GM23248 (cell line): ENCODE results near the gene LDLRAD4. TPM values are rescaled to one million over a fixed set of nuclear protein-coding genes. Genes with fewer than 3 reads are reported as not detected.

Experiments used
- DNase-seq: peaks from one replicate; pipeline ENCODE4 v3.0.0-alpha.2; 2015
- H2AFZ ChIP-seq: fragments of 200-600 bp; sonication (generic); 2 replicates; pipeline ENCODE4 v1.6.1; 2016; ENCODE audit warnings: antibody characterized with exemption
- H3F3A ChIP-seq: fragments of 200-600 bp; sonication (generic); 2 replicates; pipeline ENCODE4 v1.6.1; 2016; ENCODE audit warnings: mild to moderate bottlenecking, antibody characterized with exemption, mixed run types; ENCODE audit not compliant: insufficient read depth
- H3K27ac ChIP-seq: fragments of 200-600 bp; sonication (generic); 2 replicates; pipeline ENCODE4 v1.5.1; 2016; ENCODE audit warnings: mild to moderate bottlenecking
- H3K27me3 ChIP-seq: fragments of 200-600 bp; sonication (generic); replicated peaks from 2 replicates; pipeline ENCODE4 v1.6.1; 2016; ENCODE audit warnings: mild to moderate bottlenecking; ENCODE audit not compliant: insufficient read depth
- H3K36me3 ChIP-seq: fragments of 200-600 bp; sonication (generic); 2 replicates; pipeline ENCODE4 v1.6.1; 2016; ENCODE audit warnings: low read depth, mild to moderate bottlenecking
- H3K4me1 ChIP-seq: fragments of 200-600 bp; sonication (generic); 2 replicates; pipeline ENCODE4 v1.6.1; 2016; ENCODE audit warnings: mild to moderate bottlenecking; ENCODE audit not compliant: insufficient read depth
- H3K4me2 ChIP-seq: fragments of 200-600 bp; sonication (generic); one replicate; pipeline ENCODE4 v1.6.1; 2016; ENCODE audit warnings: mild to moderate bottlenecking; ENCODE audit not compliant: unreplicated experiment
- H3K4me3 ChIP-seq: fragments of 200-600 bp; sonication (generic); 2 replicates; pipeline ENCODE4 v1.5.1; 2016; ENCODE audit warnings: mild to moderate bottlenecking
- H3K79me2 ChIP-seq: fragments of 200-600 bp; sonication (generic); 2 replicates; pipeline ENCODE4 v1.6.1; 2016; ENCODE audit warnings: mild to moderate bottlenecking; ENCODE audit not compliant: insufficient read depth
- H3K9ac ChIP-seq: fragments of 200-600 bp; sonication (generic); 2 replicates; pipeline ENCODE4 v1.6.1; 2016; ENCODE audit warnings: mild to moderate bottlenecking
- H3K9me2 ChIP-seq: fragments of 200-600 bp; sonication (generic); 2 replicates; pipeline ENCODE4 v1.6.1; 2016; ENCODE audit warnings: mixed run types, mild to moderate bottlenecking, moderate library complexity; ENCODE audit not compliant: insufficient read depth
- H3K9me3 ChIP-seq: fragments of 200-600 bp; sonication (generic); one replicate; pipeline ENCODE4 v1.6.1; 2017; ENCODE audit warnings: low read depth
- H4K20me1 ChIP-seq: fragments of 200-600 bp; sonication (generic); 2 replicates; pipeline ENCODE4 v1.6.0; 2016; ENCODE audit not compliant: insufficient read depth
- EZH2 ChIP-seq: fragments of 200-600 bp; sonication (generic); IDR thresholded peaks from 2 replicates; pipeline ENCODE4 v1.6.1; 2018; ENCODE audit warnings: antibody characterized with exemption, mild to moderate bottlenecking; ENCODE audit not compliant: insufficient read depth, poor library complexity, severe bottlenecking
- EZH2phosphoT487 ChIP-seq: fragments of 200-600 bp; sonication (generic); IDR thresholded peaks from 2 replicates; pipeline ENCODE4 v1.6.1; 2018; ENCODE audit warnings: antibody characterized with exemption, moderate library complexity, mild to moderate bottlenecking, low read depth; ENCODE audit not compliant: insufficient read depth
- WGBS, 2 experiments: methylation state at CpG; one replicate each; pipeline ENCODE4 v1.1.6; 2015 to 2017; ENCODE audit warnings: low lambda C conversion rate in 2 of 2, low coverage in 1 of 2; ENCODE audit errors: missing lambda C conversion rate in 2 of 2; 5-methylcytosine and 5-hydroxymethylcytosine counted together
- in situ Hi-C: fragments of 300-500 bp; cut with MboI; formaldehyde crosslinking; loops from 2 replicates; pipeline ENCODE4 v1.15.0; 2020
- polyA plus RNA-seq: library from polyadenylated mRNA; unstranded; fragments of >200 nt; fragmentation: Nextera tagmentation; extraction: Ambion mirVana; gene quantifications from 2 replicates; pipeline ENCODE4 v1.2.1, GENCODE V29; 2016
- total RNA-seq: library from RNA; depleted of rRNA; stranded (reverse); fragments of >200 nt; shearing (Covaris generic); gene quantifications from 2 replicates; pipeline ENCODE4 v1.2.3, GENCODE V29; 2014

Gene LDLRAD4
- total and polyA plus RNA-seq, 2 experiments from 2014 or later, result not detected

DNA sequence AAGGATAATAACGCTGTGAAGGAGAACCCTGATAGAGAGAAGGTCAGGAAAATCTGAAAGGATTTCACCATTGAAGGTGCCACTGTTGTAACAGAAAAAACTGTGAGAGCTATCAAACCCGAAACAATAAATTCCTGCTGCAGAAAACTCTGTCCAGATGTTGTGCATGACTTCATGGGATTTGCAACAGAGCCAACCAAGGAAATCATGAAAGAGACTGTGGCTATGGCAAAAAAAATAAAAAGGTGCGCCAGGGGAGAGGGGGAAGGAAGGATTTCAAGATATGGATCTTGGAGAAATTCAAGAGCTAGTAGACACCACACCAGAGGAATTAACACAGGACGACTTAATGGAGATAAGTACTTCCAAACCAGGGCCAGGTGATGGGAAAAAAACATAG, 88.0 kb downstream of the LDLRAD4 start:
- 6 to 11% methylated on average over 4 of the region's 4 CpGs for WGBS, 2 experiments
- no peaks in the 10 kb centered on the region for H3K9me2 ChIP-seq
- no peak for DNase-seq
- no peaks in the 10 kb centered on the region for H3K79me2 ChIP-seq
- H3K9ac ChIP-seq, result no peak overlapping the region
- no peaks in the 10 kb centered on the region for H3K9me3 ChIP-seq
- in situ Hi-C loops, result no loop called here
- H3K27ac ChIP-seq, result no peak overlapping the region
- H3K4me3 ChIP-seq, result no peak overlapping the region
- no peaks in the 10 kb centered on the region for H3K4me1 ChIP-seq
- H4K20me1 ChIP-seq, result no peaks in the 10 kb centered on the region
- no peaks in the 10 kb centered on the region for H3F3A ChIP-seq
- no peaks in the 10 kb centered on the region; the same call in 1 of the 2 replicates for H3K27me3 ChIP-seq
- H2AFZ ChIP-seq, result no peak overlapping the region
- H3K4me2 ChIP-seq, result no peak overlapping the region
- no peak for TF ChIP-seq EZH2
- no peak for TF ChIP-seq EZH2phosphoT487
- no peaks in the 10 kb centered on the region for H3K36me3 ChIP-seq

DNA sequence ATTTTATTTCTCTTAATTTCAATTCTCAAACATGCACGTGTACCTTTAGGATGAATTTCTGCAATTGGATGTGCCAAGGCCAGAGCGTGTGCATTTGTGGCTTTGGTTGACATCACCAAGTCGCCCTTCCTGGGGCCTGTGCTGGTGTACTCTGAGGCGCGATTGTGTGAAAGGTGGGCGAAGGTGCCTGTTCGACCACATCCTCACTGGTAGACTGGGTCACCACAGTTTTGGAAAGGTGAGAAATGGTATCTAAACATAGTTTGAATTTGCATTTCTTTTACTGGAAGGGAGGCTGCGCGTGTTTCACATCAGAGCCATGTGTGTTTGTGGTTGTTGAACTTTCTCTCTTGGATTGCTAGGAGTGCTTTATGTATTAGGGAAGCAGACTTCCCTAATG, 89.8 kb downstream of the LDLRAD4 start:
- Histone ChIP-seq H3K36me3 (no peaks in the 10 kb centered on the region), H3K27me3 (no peaks in the 10 kb centered on the region), H3K4me1 (no peaks in the 10 kb centered on the region), H3K9me2 (no peaks in the 10 kb centered on the region), H3K27ac (no peak overlapping the region), H3K79me2 (no peaks in the 10 kb centered on the region), H3K4me2 (no peak overlapping the region), H3F3A (no peaks in the 10 kb centered on the region), H3K9me3 (no peaks in the 10 kb centered on the region), H3K9ac (no peak overlapping the region), H2AFZ (no peak overlapping the region), H4K20me1 (no peaks in the 10 kb centered on the region), H3K4me3 (no peak overlapping the region)
- TF ChIP-seq EZH2 (no peak), EZH2phosphoT487 (no peak)
- 63 to 64% methylated on average over 9 of the region's 9 CpGs for WGBS, 2 experiments
- in situ Hi-C loops, result no loop called here
- no peak for DNase-seq

- in situ Hi-C loops, result no loop called here
- Histone ChIP-seq H3K27me3 (no peaks in the 10 kb centered on the region), H4K20me1 (no peaks in the 10 kb centered on the region), H3K27ac (no peak overlapping the region), H3K4me3 (no peak overlapping the region), H3K9me2 (no peaks in the 10 kb centered on the region), H3K4me2 (no peak overlapping the region), H3K79me2 (no peaks in the 10 kb centered on the region), H3K9ac (no peak overlapping the region), H3K4me1 (no peaks in the 10 kb centered on the region), H2AFZ (no peak overlapping the region), H3K9me3 (no peaks in the 10 kb centered on the region), H3K36me3 (no peaks in the 10 kb centered on the region), H3F3A (no peaks in the 10 kb centered on the region)
- 51 to 54% methylated on average over 12 of the region's 12 CpGs for WGBS, 2 experiments
- TF ChIP-seq EZH2 (no peak), EZH2phosphoT487 (no peak)
- no peak for DNase-seq
Measured at GRCh38 chr18:13309031-13309747, 90.6 kb downstream of the LDLRAD4 start.

- no peaks in the 10 kb centered on the region for H4K20me1 ChIP-seq
- WGBS, 2 experiments, result 52 to 61% methylated on average over 13 of the region's 13 CpGs
- no peak overlapping the region for H3K4me2 ChIP-seq
- H3K4me3 ChIP-seq, result no peak overlapping the region
- H3K36me3 ChIP-seq, result no peaks in the 10 kb centered on the region
- no peaks in the 10 kb centered on the region for H3F3A ChIP-seq
- H3K9me2 ChIP-seq, result no peaks in the 10 kb centered on the region
- TF ChIP-seq EZH2, result no peak
- TF ChIP-seq EZH2phosphoT487, result no peak
- in situ Hi-C loops, result no loop called here
- no peak overlapping the region for H3K27ac ChIP-seq
- no peaks in the 10 kb centered on the region for H3K79me2 ChIP-seq
- no peak for DNase-seq
- H3K27me3 ChIP-seq, result no peaks in the 10 kb centered on the region
- no peaks in the 10 kb centered on the region for H3K4me1 ChIP-seq
- no peak overlapping the region for H3K9ac ChIP-seq
- no peaks in the 10 kb centered on the region for H3K9me3 ChIP-seq
- no peak overlapping the region for H2AFZ ChIP-seq
Measured at GRCh38 chr18:13309748-13310670, 91.4 kb downstream of the LDLRAD4 start.
